CD1c-positive myeloid dendritic cell (primary cell): ENCODE measurements around the gene RANBP3.
A peak's percentile ranks its signal among the peaks of the same experiment; 100 is the strongest.
"Not testable (repeated sequence)": the region's sequence is repeated elsewhere in the genome, so short reads cannot be mapped to it uniquely, and the experiment has no call there.

Experiments
- DNase-seq: peaks from one replicate; pipeline ENCODE4 v3.0.0-alpha.2; 2016; ENCODE audit errors: extremely low spot score

RANBP3 gene

GRCh38 chr19:5883157-5883873 lies 94.6 kb downstream of the RANBP3 start:
- DNase-seq: not testable (repeated sequence)

- DNase-seq: no peak
Observed at GRCh38 chr19:5882421-5882968, 95.4 kb downstream of the RANBP3 start.

- no peak for DNase-seq
Observed at GRCh38 chr19:5881543-5882299, 96.2 kb downstream of the RANBP3 start.

GRCh38 chr19:5880604-5881078 lies 97.3 kb downstream of the RANBP3 start:
- no peak for DNase-seq

GRCh38 chr19:5880196-5880595 lies 97.7 kb downstream of the RANBP3 start:
- DNase-seq: no peak

- DNase-seq: no peak
Observed at GRCh38 chr19:5877882-5878281, 100.1 kb downstream of the RANBP3 start.

GRCh38 chr19:5877427-5877826 lies 100.5 kb downstream of the RANBP3 start:
- DNase-seq: no peak

- DNase-seq: peak; percentile 39
Observed at GRCh38 chr19:5874496-5874895, 103.4 kb downstream of the RANBP3 start.

GRCh38 chr19:5873617-5874199 lies 104.2 kb downstream of the RANBP3 start:
- DNase-seq: no peak

- no peak for DNase-seq
Observed at GRCh38 chr19:5870986-5871394, 107.0 kb downstream of the RANBP3 start.

GRCh38 chr19:5867201-5868136 lies 110.5 kb downstream of the RANBP3 start:
- DNase-seq: no peak
